Large intestine (tissue), 3 donors: ENCODE results near the gene ZWILCH. TPM values are rescaled to one million over a fixed set of nuclear protein-coding genes. Genes with fewer than 3 reads are reported as not detected.
"Not testable (repeated sequence)": the region's sequence is repeated elsewhere in the genome, so short reads cannot be mapped to it uniquely, and the experiment has no call there.

Source experiments
- DNase-seq, 2 donors: peaks; one replicate each; pipeline versions ENCODE4 v3.0.0 to v3.0.0-alpha.2; 2013
- H3K27ac ChIP-seq: one replicate; pipeline ENCODE4 v1.5.1; 2013; ENCODE audit warnings: low read length
- H3K27me3 ChIP-seq: 2 replicates; pipeline ENCODE4 v1.6.1; 2013; ENCODE audit warnings: low read length; ENCODE audit not compliant: control insufficient read depth, insufficient read depth
- H3K36me3 ChIP-seq: 2 replicates; pipeline ENCODE4 v1.6.1; 2013; ENCODE audit warnings: low read length; ENCODE audit not compliant: control insufficient read depth, insufficient read depth
- H3K4me1 ChIP-seq: one replicate; pipeline ENCODE4 v1.6.1; 2013; ENCODE audit warnings: low read length; ENCODE audit not compliant: control insufficient read depth, insufficient read depth
- H3K4me3 ChIP-seq: one replicate; pipeline ENCODE4 v1.5.1; 2013; ENCODE audit warnings: low read length
- H3K9me3 ChIP-seq: one replicate; pipeline ENCODE4 v1.6.1; 2013; ENCODE audit warnings: mild to moderate bottlenecking, low read depth, low read length, moderate library complexity; ENCODE audit not compliant: control insufficient read depth
- WGBS: methylation state at CpG from one replicate; pipeline ENCODE4 v1.1.5; 2013; ENCODE audit warnings: low lambda C conversion rate; ENCODE audit not compliant: insufficient coverage; 5-methylcytosine and 5-hydroxymethylcytosine counted together
- polyA plus RNA-seq: library from polyadenylated mRNA; unstranded; fragments of 120-200 nt; gene quantifications from one replicate; pipeline ENCODE4 v1.2.1, GENCODE V29; 2013

The ZWILCH gene
- polyA plus RNA-seq, 1 donor = 12.3 TPM

- H3K27ac ChIP-seq = no peak overlapping the region
- no peak for DNase-seq
Measured at GRCh38 chr15:66578286-66578875, 73.3 kb downstream of the ZWILCH start.

GRCh38 chr15:66580643-66581042 is 75.5 kb downstream of the ZWILCH start:
- DNase-seq = no peak
- no peak overlapping the region for H3K4me3 ChIP-seq
- H3K4me1 ChIP-seq = no peaks in the 10 kb centered on the region
- no CpG with 5 or more reads among the region's 3 CpGs for WGBS
- H3K27me3 ChIP-seq = no peaks in the 10 kb centered on the region
- H3K27ac ChIP-seq = no peak overlapping the region
- H3K9me3 ChIP-seq = no peaks in the 10 kb centered on the region
- no peaks in the 10 kb centered on the region for H3K36me3 ChIP-seq

More at GRCh38 chr15:66578286-66578875, 73.3 kb downstream of the ZWILCH start:
- Histone ChIP-seq H3K4me3 (no peak overlapping the region), H3K36me3 (no peaks in the 10 kb centered on the region), H3K9me3 (no peaks in the 10 kb centered on the region), H3K27me3 (no peaks in the 10 kb centered on the region), H3K4me1 (no peaks in the 10 kb centered on the region)
- no CpG with 5 or more reads among the region's 10 CpGs for WGBS

GRCh38 chr15:66581972-66582537 is 76.9 kb downstream of the ZWILCH start:
- WGBS = 60% methylated on average over 1 of the region's 9 CpGs
- H3K4me3 ChIP-seq = no peak overlapping the region
- H3K4me1 ChIP-seq = no peaks in the 10 kb centered on the region
- H3K27ac ChIP-seq = no peak overlapping the region
- H3K36me3 ChIP-seq = no peaks in the 10 kb centered on the region
- H3K27me3 ChIP-seq = peaks cover 3% of the 10 kb centered on the region
- DNase-seq = peak in 1 of 2 donors; percentile 56
- no peaks in the 10 kb centered on the region for H3K9me3 ChIP-seq

- no peak for DNase-seq
- no CpG with 5 or more reads among the region's 17 CpGs for WGBS
- no peaks in the 10 kb centered on the region for H3K36me3 ChIP-seq
Measured at GRCh38 chr15:66586155-66586976, 81.2 kb downstream of the ZWILCH start.

GRCh38 chr15:66587020-66587419 is 81.9 kb downstream of the ZWILCH start:
- Histone ChIP-seq H3K4me3 (no peak overlapping the region), H3K27me3 (peaks cover 3% of the 10 kb centered on the region), H3K27ac (no peak overlapping the region), H3K4me1 (peaks cover 9% of the 10 kb centered on the region), H3K9me3 (no peaks in the 10 kb centered on the region), H3K36me3 (no peaks in the 10 kb centered on the region)
- no peak for DNase-seq

More at GRCh38 chr15:66586155-66586976, 81.2 kb downstream of the ZWILCH start:
- no peak overlapping the region for H3K4me3 ChIP-seq
- H3K9me3 ChIP-seq = no peaks in the 10 kb centered on the region
- peaks cover 3% of the 10 kb centered on the region for H3K27me3 ChIP-seq
- no peak overlapping the region for H3K27ac ChIP-seq
- H3K4me1 ChIP-seq = peaks cover 9% of the 10 kb centered on the region

- H3K27me3 ChIP-seq = peaks cover 3% of the 10 kb centered on the region
- H3K36me3 ChIP-seq = no peaks in the 10 kb centered on the region
- no peak overlapping the region for H3K27ac ChIP-seq
- DNase-seq = no peak
- H3K4me3 ChIP-seq = no peak overlapping the region
- H3K4me1 ChIP-seq = peaks cover 14% of the 10 kb centered on the region
- no CpG with 5 or more reads among the region's 5 CpGs for WGBS
- H3K9me3 ChIP-seq = no peaks in the 10 kb centered on the region
Measured at GRCh38 chr15:66587749-66588148, 82.6 kb downstream of the ZWILCH start.

- WGBS = no CpG with 5 or more reads among the region's 5 CpGs
- no peaks in the 10 kb centered on the region for H3K36me3 ChIP-seq
Measured at GRCh38 chr15:66588537-66588936, 83.4 kb downstream of the ZWILCH start.

GRCh38 chr15:66588971-66589370 is 83.8 kb downstream of the ZWILCH start:
- H3K27me3 ChIP-seq = peaks cover 3% of the 10 kb centered on the region
- no CpG with 5 or more reads among the region's 8 CpGs for WGBS
- H3K9me3 ChIP-seq = no peaks in the 10 kb centered on the region
- no peaks in the 10 kb centered on the region for H3K36me3 ChIP-seq
- no peak overlapping the region for H3K27ac ChIP-seq
- H3K4me3 ChIP-seq = no peak overlapping the region
- DNase-seq = no peak
- peaks cover 18% of the 10 kb centered on the region for H3K4me1 ChIP-seq

More at GRCh38 chr15:66588537-66588936, 83.4 kb downstream of the ZWILCH start:
- Histone ChIP-seq H3K4me3 (no peak overlapping the region), H3K4me1 (peaks cover 18% of the 10 kb centered on the region), H3K27me3 (peaks cover 3% of the 10 kb centered on the region), H3K27ac (no peak overlapping the region), H3K9me3 (no peaks in the 10 kb centered on the region)
- no peak for DNase-seq

- H3K27me3 ChIP-seq, DNase-seq, H3K9me3 ChIP-seq, H3K36me3 ChIP-seq, H3K4me3 ChIP-seq, H3K27ac ChIP-seq: not testable (repeated sequence)
- peaks cover 18% of the 10 kb centered on the region for H3K4me1 ChIP-seq
- no CpG with 5 or more reads among the region's 6 CpGs for WGBS
Measured at GRCh38 chr15:66589429-66589828, 84.3 kb downstream of the ZWILCH start.

- H3K27ac ChIP-seq = no peak overlapping the region
- no peaks in the 10 kb centered on the region for H3K36me3 ChIP-seq
- WGBS = 50% methylated on average over 2 of the region's 2 CpGs
- peaks cover 18% of the 10 kb centered on the region for H3K4me1 ChIP-seq
- H3K27me3 ChIP-seq = peaks cover 3% of the 10 kb centered on the region
- H3K4me3 ChIP-seq = no peak overlapping the region
- H3K9me3 ChIP-seq = no peaks in the 10 kb centered on the region
- DNase-seq = no peak
Measured at GRCh38 chr15:66590435-66590834, 85.3 kb downstream of the ZWILCH start.
